Mesodermal cell (in vitro differentiated cells): ENCODE results near the gene FXYD4.
A peak's percentile ranks its signal among the peaks of the same experiment; 100 is the strongest.
"Not testable (repeated sequence)": the region's sequence is repeated elsewhere in the genome, so short reads cannot be mapped to it uniquely, and the experiment has no call there.

ENCODE experiments used
- H3K27ac ChIP-seq: 2 replicates; pipeline ENCODE4 v1.7.0; 2013; ENCODE audit warnings: mild to moderate bottlenecking, low read depth, low read length, moderate library complexity; ENCODE audit not compliant: severe bottlenecking
- H3K36me3 ChIP-seq: 2 replicates; pipeline ENCODE4 v1.7.1; 2013; ENCODE audit warnings: mild to moderate bottlenecking, low read length, moderate library complexity; ENCODE audit not compliant: control insufficient read depth, insufficient read depth
- H3K4me1 ChIP-seq: one replicate; pipeline ENCODE4 v1.7.1; 2013; ENCODE audit warnings: mild to moderate bottlenecking, low read length; ENCODE audit not compliant: insufficient read depth, control insufficient read depth, poor library complexity, severe bottlenecking
- H3K4me3 ChIP-seq: 2 replicates; pipeline ENCODE4 v1.7.0; 2013; ENCODE audit warnings: low read length, control low read depth, mild to moderate bottlenecking; ENCODE audit not compliant: insufficient read depth, poor library complexity, severe bottlenecking; ENCODE audit errors: extremely low read depth
- H3K9me3 ChIP-seq: 2 replicates; pipeline ENCODE4 v1.7.1; 2013; ENCODE audit warnings: mild to moderate bottlenecking, low read length, moderate library complexity; ENCODE audit not compliant: control insufficient read depth
- WGBS, 2 experiments: methylation state at CpG; one replicate each; pipeline ENCODE4 v1.1.5; 2013; ENCODE audit warnings: missing lambda C conversion rate in 2 of 2; ENCODE audit not compliant: insufficient coverage in 2 of 2; 5-methylcytosine and 5-hydroxymethylcytosine counted together

FXYD4 gene

DNA sequence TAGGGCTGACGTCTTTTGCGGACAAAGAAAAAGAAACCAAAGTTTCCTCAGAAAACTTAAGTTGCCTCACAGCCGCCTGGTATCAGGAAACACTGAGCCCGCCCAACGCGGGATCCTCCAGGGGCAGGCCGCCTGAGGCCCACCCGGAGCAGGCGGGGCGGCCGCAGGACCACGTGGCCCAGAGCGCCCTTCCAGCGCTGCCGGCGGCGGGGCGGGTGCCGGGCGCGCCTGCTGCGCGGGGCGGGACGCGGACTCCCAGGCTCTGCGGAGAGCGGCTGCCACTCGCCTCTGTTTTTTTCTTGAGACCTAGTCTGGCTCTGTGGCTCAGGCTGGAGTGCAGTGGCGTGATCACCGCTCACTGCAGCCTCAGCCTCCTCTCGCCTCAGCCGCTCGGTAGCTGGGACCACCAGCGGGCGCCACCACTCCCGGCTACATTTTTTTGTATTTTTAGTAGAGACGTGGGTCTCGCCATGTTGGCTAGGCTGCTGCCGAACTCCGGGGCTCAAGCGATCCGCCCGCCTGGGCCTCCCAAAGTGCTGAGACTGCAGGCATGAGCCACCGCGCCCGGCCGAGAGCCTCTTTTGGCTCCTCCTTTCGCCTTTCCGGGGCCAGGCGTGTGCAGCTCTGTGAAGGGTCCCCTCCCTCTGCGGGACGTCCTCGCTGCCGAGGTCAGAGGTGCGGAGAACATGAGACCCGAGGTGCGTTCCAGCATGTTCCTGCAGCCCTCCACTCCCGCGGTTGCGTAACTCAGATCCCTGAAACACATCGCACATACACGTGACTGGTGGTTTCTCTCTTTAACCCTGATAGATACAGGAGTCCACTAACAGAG lies 49.1 kb downstream of the FXYD4 start:
- Histone ChIP-seq H3K4me3 (peak overlapping the region; percentile 35), H3K4me1 (no peaks in the 10 kb centered on the region), H3K9me3 (peaks cover 7% of the 10 kb centered on the region), H3K36me3 (no peaks in the 10 kb centered on the region), H3K27ac (peak overlapping the region; percentile 81)
- WGBS, 2 experiments: 6 to 8% methylated on average over 52 to 61 of the region's 63 CpGs

DNA sequence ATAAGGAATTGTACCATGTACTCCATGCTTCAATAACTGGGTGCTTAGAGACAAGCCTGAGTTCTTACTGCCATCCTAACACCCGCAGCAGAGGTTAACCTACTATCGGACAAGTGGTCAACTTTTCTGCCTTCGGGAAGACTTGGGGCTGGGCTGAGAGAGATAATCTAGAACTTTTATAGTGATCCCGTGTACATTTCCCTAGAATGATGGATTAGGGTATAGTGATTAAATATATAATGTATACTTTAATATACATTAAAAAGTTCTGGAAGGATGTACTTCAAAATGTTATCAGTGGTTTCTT lies 49.7 kb downstream of the FXYD4 start:
- WGBS, 2 experiments: 92% methylated on average over 2 of the region's 4 CpGs; no CpG with 5 or more reads in 1 of the 2 experiments
- H3K9me3 ChIP-seq: peaks cover 7% of the 10 kb centered on the region
- no peaks in the 10 kb centered on the region for H3K36me3 ChIP-seq
- no peaks in the 10 kb centered on the region for H3K4me1 ChIP-seq
- H3K4me3 ChIP-seq: peak overlapping the region; percentile 35
- no peak overlapping the region for H3K27ac ChIP-seq

DNA sequence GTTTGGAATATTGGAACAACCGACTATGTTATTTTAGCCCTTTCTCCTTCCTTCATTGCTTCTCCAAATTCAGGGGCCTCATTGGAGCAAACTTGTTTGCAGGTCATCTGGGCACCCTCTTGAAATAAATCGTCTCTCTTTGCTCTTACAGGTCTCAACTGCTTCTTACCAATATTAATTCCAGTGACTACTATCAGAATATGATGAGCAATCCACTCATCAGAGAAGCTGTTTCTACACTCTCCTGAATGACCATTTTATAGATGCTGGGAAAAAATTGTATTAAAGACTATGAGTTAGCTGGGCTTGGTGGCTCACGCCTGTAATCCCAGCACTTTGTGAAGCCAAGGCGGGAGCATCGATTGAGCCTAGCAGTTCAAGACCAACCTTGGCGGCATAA lies 50.1 kb downstream of the FXYD4 start:
- no peaks in the 10 kb centered on the region for H3K36me3 ChIP-seq
- no peaks in the 10 kb centered on the region for H3K4me1 ChIP-seq
- no peak overlapping the region for H3K4me3 ChIP-seq
- H3K27ac ChIP-seq: no peak overlapping the region
- 85 to 100% methylated on average over 6 of the region's 6 CpGs for WGBS, 2 experiments
- peaks cover 7% of the 10 kb centered on the region for H3K9me3 ChIP-seq

DNA sequence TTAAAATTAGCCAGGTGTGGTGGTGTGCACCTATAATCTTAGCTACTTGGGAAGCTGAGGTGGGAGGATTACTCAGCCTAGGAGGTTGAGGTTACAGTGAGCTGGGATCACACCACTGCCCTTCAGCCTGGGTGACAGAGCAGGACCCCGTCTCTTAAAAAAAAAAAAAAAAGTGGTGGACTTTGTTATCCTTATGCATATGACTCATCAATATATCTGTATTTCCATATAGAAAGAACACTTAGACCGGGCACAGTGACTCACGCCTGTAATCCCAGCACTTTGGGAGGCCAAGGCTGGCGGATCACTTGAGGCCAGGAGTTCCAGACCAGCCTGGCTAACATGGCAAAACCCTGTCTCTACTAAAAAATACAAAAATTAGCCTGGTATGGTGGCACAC lies 50.5 kb downstream of the FXYD4 start:
- H3K9me3 ChIP-seq, H3K27ac ChIP-seq, H3K36me3 ChIP-seq, H3K4me3 ChIP-seq, H3K4me1 ChIP-seq: not testable (repeated sequence)
- 84 to 100% methylated on average over 2 to 3 of the region's 4 CpGs for WGBS, 2 experiments

DNA sequence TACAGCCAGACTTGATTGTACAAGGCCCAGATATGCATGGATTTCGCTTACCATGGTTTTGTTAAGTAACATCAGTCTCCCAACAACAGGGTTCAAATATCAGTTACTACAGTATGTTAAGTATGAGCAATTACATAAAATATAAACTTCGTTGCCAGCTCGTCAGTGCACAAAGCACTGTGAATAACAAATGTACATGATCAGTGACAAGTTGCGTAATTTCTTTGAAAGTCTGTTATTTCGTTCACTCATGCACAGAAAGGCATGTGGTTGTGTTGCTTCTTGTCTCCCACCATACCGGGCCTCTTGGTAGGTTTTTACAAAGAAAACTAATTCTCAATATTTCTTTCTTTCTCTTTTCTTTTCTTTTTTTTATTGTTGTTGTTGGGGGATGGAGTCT lies 53.0 kb downstream of the FXYD4 start:
- no peak overlapping the region for H3K27ac ChIP-seq
- no peaks in the 10 kb centered on the region for H3K36me3 ChIP-seq
- H3K4me3 ChIP-seq: no peak overlapping the region
- H3K4me1 ChIP-seq: no peaks in the 10 kb centered on the region
- 92 to 100% methylated on average over 3 to 4 of the region's 6 CpGs for WGBS, 2 experiments
- H3K9me3 ChIP-seq: peaks cover 7% of the 10 kb centered on the region
